Activated gamma-delta T cell treated with anti-CD3 and anti-CD28 coated beads, Interleukin-2, amount 50 U/mL, for 16 hours (primary cell): ENCODE data around the gene MYRFL.

Source experiments
- DNase-seq: peaks from one replicate; pipeline ENCODE4 v3.0.0-alpha.2; 2020; ENCODE audit warnings: low read depth

Gene MYRFL

GRCh38 chr12:69932676-69933552 lies 107.9 kb downstream of the MYRFL start:
- DNase-seq: no peak

- DNase-seq: no peak
Measured at GRCh38 chr12:69934011-69934410, 109.0 kb downstream of the MYRFL start.

DNA sequence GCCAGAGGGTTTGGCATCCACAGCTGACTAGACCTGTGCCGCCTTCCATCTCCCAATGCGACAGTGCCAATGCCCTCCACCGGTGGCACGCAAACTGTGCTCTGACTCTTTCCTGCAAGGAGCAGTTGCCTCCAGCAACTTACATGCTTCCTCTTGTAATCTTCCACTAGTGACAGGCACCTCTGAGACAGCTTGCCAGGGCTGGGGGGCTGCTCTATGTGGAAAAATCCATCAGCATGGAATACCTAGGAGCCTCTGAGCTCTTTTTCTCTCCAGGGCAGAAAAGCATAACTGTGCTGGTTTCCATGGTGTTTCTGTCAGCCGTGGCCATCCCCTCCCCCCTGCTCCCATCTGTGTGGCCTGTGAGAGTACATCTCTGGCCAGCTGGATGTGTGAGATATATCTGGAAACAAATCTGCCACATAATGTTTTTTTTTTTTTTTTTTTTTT lies 110.6 kb downstream of the MYRFL start:
- DNase-seq: no peak

- no peak for DNase-seq
Measured at GRCh38 chr12:69936214-69936731, 111.2 kb downstream of the MYRFL start.

GRCh38 chr12:69936766-69937165 lies 111.7 kb downstream of the MYRFL start:
- no peak for DNase-seq

DNA sequence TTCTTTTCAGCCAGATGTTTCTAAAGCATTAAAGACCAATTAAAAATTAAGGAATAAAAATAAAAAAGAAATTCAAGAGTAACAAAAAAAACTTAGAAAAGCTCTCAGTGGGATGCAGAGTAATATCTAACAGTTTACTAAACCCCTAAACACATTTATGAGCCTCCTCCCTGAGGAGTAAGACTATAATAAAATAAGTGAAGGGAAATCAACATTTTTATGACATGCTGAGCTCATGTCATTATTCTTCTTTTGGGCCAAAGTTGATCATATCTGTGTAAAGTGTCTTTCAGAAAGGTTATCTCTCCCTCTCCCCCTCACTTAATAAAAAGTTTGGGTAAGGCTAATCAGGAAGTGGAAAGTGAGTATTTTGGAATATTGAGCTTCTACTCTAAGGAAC lies 122.1 kb downstream of the MYRFL start:
- no peak for DNase-seq

GRCh38 chr12:69947897-69948296 lies 122.9 kb downstream of the MYRFL start:
- DNase-seq: no peak

DNA sequence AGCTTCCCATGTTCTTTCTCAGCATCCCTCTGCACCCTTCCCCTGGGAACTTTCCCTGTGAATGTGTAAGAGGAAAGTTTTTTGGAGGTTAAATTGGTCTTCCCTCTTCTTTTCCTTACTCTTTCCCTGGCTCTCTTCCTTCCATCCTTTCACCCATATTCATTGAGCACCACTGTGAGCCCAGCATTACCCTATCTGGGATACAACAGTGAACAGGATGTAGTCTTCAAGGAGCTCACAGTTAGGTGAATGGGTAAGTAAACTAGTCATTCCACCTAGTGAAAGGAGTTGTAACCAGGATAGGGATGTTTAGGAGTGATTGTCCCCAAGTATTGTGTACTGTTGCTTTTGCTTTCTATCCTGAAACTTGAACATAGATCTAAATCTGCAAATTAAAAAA lies 123.8 kb downstream of the MYRFL start:
- DNase-seq: no peak

GRCh38 chr12:69949311-69950002 lies 124.4 kb downstream of the MYRFL start:
- no peak for DNase-seq

GRCh38 chr12:69951108-69951507 lies 126.1 kb downstream of the MYRFL start:
- DNase-seq: no peak

DNA sequence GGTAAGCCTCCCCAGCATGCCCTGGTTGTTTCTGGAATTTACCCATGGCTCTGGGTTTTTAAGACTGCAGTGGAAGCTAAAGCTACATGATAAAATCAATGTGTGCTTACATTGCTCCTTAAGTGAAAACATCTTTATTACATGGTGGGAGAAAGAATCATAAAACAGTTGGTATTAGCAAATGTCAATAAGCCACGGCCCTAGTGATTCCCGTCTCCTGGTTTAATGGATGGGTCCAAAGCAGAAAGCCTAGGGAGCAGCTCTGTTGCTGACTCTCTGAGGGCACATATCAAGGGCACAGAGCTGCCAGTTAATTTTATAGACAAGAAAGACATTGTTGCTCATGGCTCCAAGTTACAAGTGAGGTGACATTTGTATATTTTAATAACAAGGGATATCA lies 127.9 kb downstream of the MYRFL start:
- no peak for DNase-seq

DNA sequence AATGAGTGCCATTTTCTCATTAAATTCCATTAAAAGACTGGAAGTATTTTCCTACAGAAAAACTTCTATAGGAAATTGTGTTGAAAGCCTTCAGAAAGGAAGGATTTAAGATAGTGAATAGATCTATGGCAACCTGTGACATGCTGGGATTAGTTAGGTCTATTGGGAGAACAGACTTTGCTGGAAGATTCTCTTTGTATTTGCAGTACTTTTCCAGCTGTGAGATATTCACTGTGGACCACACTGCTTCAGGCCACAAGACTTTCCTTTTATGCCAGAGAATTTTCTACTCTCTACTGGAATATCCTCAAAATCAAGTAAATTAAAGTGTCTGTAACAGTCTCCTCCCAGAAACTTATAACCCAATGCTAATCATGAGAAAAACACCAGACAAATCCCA lies 136.2 kb downstream of the MYRFL start:
- no peak for DNase-seq

GRCh38 chr12:69966409-69966808 lies 141.4 kb downstream of the MYRFL start:
- DNase-seq: no peak

GRCh38 chr12:69966839-69967238 lies 141.8 kb downstream of the MYRFL start:
- no peak for DNase-seq

- no peak for DNase-seq
Measured at GRCh38 chr12:69969011-69969410, 144.0 kb downstream of the MYRFL start.

DNA sequence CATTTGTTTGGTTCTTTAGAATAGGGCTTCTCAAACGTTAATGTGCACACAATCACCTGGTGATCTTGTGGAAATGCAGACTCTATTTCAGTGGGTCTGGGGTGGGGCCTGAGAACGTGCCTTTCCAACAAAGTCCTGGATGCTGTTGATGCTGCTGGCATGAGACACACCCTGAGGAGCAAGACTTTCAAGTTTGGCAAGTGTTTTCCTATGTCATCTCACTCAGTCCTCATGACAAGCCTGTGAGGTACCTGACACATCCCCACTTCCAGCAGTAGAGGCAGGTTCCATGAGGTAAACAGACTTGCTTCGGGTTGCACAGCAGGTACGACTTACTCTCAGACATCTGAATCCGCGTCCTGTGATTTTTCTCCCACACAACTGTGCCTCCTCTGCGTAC lies 147.1 kb downstream of the MYRFL start:
- DNase-seq: no peak

DNA sequence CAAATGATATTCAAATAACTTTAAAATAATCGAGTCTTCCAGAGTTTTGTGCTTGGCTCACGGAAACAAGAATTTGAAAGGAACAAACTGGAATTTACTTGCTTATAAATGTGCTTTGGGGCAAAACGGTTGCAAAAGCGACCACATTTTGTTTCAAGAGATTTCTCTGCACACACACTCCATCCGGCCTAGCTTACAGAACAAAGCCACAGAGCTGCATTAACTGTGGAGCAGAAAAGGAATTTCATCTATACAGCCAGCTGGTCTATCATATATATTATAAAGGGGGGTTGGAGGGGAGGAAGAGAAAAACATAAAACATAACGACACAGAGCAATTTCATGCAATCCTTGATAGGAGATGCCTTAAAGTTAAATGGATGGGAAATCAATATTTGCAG lies 153.0 kb downstream of the MYRFL start:
- no peak for DNase-seq

GRCh38 chr12:69981881-69982475 lies 157.0 kb downstream of the MYRFL start:
- DNase-seq: no peak

DNA sequence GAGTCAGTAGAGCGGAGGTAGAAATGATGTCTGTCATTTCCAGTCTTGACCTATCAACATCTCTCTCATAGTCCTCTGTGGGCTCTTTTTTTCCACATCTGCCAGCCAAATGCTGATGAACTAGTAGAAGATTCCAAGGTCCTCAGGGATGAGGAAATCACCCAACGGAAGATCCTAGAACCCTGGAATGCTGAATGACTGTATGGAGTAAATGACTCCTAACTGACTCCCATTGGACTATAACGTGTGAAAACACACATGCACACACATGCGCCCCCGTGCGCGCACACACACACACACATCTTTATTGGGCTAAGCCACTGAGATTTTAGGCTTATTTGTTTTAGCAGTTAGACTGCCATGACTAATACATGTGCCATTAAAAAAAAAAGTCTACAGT lies 159.2 kb downstream of the MYRFL start:
- DNase-seq: no peak

DNA sequence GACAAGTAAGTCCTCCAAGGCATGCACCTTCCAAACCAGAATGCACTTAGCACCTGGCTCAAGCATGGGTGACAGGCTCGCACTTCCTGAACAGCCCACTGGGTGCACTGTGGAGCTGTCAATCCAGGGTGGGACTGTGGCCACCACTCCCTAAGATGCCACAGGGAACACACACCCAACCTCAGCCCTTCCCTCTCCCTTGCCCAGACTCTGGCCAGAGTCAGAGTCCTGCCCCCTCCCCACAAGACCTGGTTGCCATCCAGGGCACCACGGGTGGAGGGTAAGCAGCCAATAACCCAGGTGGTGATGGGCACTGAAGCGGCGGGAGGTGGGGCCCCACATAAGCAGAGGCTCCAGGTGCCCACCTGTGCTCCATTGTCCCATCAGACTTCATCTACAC lies 160.6 kb downstream of the MYRFL start:
- DNase-seq: no peak

DNA sequence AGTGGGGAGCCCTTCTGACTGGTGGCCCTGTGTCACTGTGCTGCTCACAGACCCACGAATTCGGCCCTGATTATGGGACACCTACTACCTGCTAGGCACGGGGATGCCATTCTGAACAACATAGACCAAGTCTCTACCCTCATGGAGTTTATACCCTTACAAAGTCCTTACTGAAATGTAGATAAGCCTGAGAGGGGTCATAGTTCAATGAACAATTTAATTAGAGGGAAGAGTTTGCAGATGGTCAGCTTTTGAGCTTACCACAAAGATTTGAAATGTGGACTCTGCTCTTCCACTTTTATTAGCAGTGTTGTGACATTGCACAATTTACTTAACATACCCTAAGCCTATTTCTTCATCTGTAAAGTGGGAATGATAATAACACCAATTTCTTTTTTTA lies 161.1 kb downstream of the MYRFL start:
- DNase-seq: no peak

DNA sequence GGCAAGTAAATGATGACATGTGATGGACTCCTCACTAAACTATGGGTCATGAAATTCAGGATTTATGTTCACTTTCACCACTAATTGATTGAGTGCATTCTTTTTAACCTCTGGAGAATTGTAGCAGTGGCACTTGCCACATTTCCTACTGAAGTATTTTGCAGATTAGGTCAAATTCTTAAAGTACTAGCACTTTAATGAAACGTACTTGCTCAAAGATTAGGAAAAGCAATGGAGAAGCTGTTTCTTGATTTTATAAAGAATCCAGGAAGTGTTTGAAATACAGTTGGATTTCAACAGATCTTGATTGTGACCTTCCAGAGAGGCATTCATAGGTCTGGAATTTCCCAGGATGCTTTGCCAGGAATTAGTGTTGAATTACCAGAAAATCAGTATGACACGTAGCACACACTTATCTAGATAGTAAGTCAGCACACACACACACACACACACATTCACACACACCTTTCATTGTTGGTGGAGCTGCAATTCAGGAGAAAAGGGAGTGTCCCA lies 162.6 kb downstream of the MYRFL start:
- no peak for DNase-seq
